HCT116 (cell line): ENCODE results near the gene SLAMF1. TPM values are rescaled to one million over a fixed set of nuclear protein-coding genes. Genes with fewer than 3 reads are reported as not detected.

Source experiments
- ATAC-seq: fragments of 200-7000 bp; cut with Tn5 transposase; 2 replicates; pipeline ENCODE4 v1.9.1; 2020; ENCODE audit warnings: mild to moderate bottlenecking, moderate library complexity
- BruUV-seq: library from RNA; stranded (reverse); fragments of 400-500 nt; replicated peaks from 2 replicates; lab custom pipeline; 2021; lab: Mats Ljungman, UMichigan
- CTCF ChIA-PET: fragments of 300-600 bp; sonication (Branson Sonifier 250); formaldehyde crosslinking; loops from one replicate; lab custom pipeline; 2021; ENCODE audit warnings: antibody characterized with exemption; lab: Charles Lee
- POLR2A ChIA-PET: fragments of 300-600, 350-600 bp; sonication (Branson Sonifier 250); formaldehyde crosslinking; loops from one replicate; lab custom pipeline; 2021; ENCODE audit warnings: antibody characterized with exemption; lab: Charles Lee
- RAD21 ChIA-PET, 2 experiments: fragments of 300-600 bp; sonication (Branson Sonifier 250); formaldehyde crosslinking; loops; one replicate each; lab custom pipeline; 2023; ENCODE audit warnings: low total read pairs in 2 of 2; ENCODE audit not compliant: uncharacterized antibody in 2 of 2, unreplicated experiment in 2 of 2, low non-redundant PET in 1 of 2; lab: Charles Lee
- DNase-seq: peaks from one replicate; pipeline ENCODE4 v3.0.0-alpha.2; 2010; ENCODE audit warnings: low read depth, low spot score
- H2AFZ ChIP-seq: fragments of 200-600 bp; shearing (Covaris generic), sonication (generic); 2 replicates; pipeline ENCODE4 v1.6.1; 2017; ENCODE audit warnings: low read depth, mixed run types, mixed read lengths, antibody characterized with exemption, low read length; ENCODE audit not compliant: poor library complexity, severe bottlenecking
- H3K27ac ChIP-seq: 2 replicates; pipeline ENCODE4 v1.5.1; 2012; ENCODE audit warnings: low read depth, low read length
- H3K27me3 ChIP-seq: fragments of 200-600 bp; sonication (generic); 2 replicates; pipeline ENCODE4 v1.6.1; 2016; ENCODE audit warnings: mixed run types, low read length, mixed read lengths; ENCODE audit not compliant: insufficient read depth
- H3K36me3 ChIP-seq, 2 experiments: fragments of 200-500 bp in 1 of 2; fragments of 200-600 bp in 1 of 2; sonication (Bioruptor generic) in 1 of 2; sonication (generic) in 1 of 2; 2 replicates each; pipeline versions ENCODE4 v1.5.1 to v1.6.1; 2014 to 2016; ENCODE audit warnings: low read length in 2 of 2, inconsistent platforms in 1 of 2, mixed read lengths in 1 of 2, mixed run types in 1 of 2; ENCODE audit not compliant: insufficient read depth in 2 of 2, control insufficient read depth in 1 of 2
- H3K4me1 ChIP-seq, 2 experiments: fragments of 200-600 bp in 1 of 2; sonication (generic) in 1 of 2; 2 replicates each; pipeline versions ENCODE4 v1.5.1 to v1.6.1; 2012 to 2017; ENCODE audit warnings: low read length in 2 of 2, inconsistent platforms in 1 of 2, mild to moderate bottlenecking in 1 of 2, mixed read lengths in 1 of 2, mixed run types in 1 of 2, moderate library complexity in 1 of 2; ENCODE audit not compliant: insufficient read depth in 2 of 2, control insufficient read depth in 1 of 2
- H3K4me2 ChIP-seq: fragments of 200-600 bp; sonication (generic); 2 replicates; pipeline ENCODE4 v1.6.1; 2017; ENCODE audit warnings: mixed run types, low read length, mixed read lengths
- H3K4me3 ChIP-seq, 2 experiments: fragments of 200-600 bp in 1 of 2; sonication (generic) in 1 of 2; replicated peaks in 1 of 2; 2 replicates each; pipeline ENCODE4 v1.5.1; 2011 to 2016; ENCODE audit warnings: low read length in 2 of 2, control low read depth in 1 of 2, low read depth in 1 of 2, mild to moderate bottlenecking in 1 of 2, mixed read lengths in 1 of 2, mixed run types in 1 of 2
- H3K79me2 ChIP-seq: fragments of 200-600 bp; sonication (generic); 2 replicates; pipeline ENCODE4 v1.6.1; 2017; ENCODE audit warnings: mild to moderate bottlenecking, mixed run types, low read length, moderate library complexity, mixed read lengths; ENCODE audit not compliant: insufficient read depth
- H3K9ac ChIP-seq: fragments of 200-600 bp; sonication (generic); 2 replicates; pipeline ENCODE4 v1.6.1; 2016; ENCODE audit warnings: low read length, mixed read lengths
- H3K9me2 ChIP-seq: fragments of 200-600 bp; sonication (generic), shearing (Covaris generic); 2 replicates; pipeline ENCODE4 v1.6.1; 2017; ENCODE audit warnings: mixed run types, mild to moderate bottlenecking, moderate library complexity; ENCODE audit not compliant: insufficient read depth
- H3K9me3 ChIP-seq, 2 experiments: fragments of 200-500 bp in 1 of 2; fragments of 200-600 bp in 1 of 2; sonication (Bioruptor generic) in 1 of 2; sonication (generic) in 1 of 2; 2 replicates each; pipeline ENCODE4 v1.6.1; 2014 to 2017; ENCODE audit warnings: low read length in 2 of 2, mixed read lengths in 2 of 2, inconsistent platforms in 1 of 2, low read depth in 1 of 2, mild to moderate bottlenecking in 1 of 2, mixed run types in 1 of 2, moderate library complexity in 1 of 2; ENCODE audit not compliant: control insufficient read depth in 1 of 2, insufficient read depth in 1 of 2
- H4K20me1 ChIP-seq: fragments of 200-600 bp; sonication (generic), shearing (Covaris generic); 2 replicates; pipeline ENCODE4 v1.6.1; 2017; ENCODE audit warnings: mixed run types, mild to moderate bottlenecking, moderate library complexity; ENCODE audit not compliant: insufficient read depth
- CBX3 ChIP-seq: IDR thresholded peaks from 2 replicates; pipeline ENCODE4 v1.6.1; 2012; ENCODE audit warnings: low read depth
- CEBPB ChIP-seq: IDR thresholded peaks from 2 replicates; pipeline ENCODE4 v1.6.1; 2012; ENCODE audit warnings: low read depth
- EGR1 ChIP-seq: IDR thresholded peaks from 2 replicates; pipeline ENCODE4 v1.6.1; 2012; ENCODE audit warnings: low read depth
- ELF1 ChIP-seq: IDR thresholded peaks from 2 replicates; pipeline ENCODE4 v1.6.1; 2012; ENCODE audit warnings: low read depth, borderline replicate concordance
- EZH2 ChIP-seq: fragments of 200-600 bp; sonication (generic); IDR thresholded peaks from 2 replicates; pipeline ENCODE4 v1.6.1; 2017; ENCODE audit warnings: antibody characterized with exemption, mixed run types
- EZH2phosphoT487 ChIP-seq: fragments of 200-600 bp; IDR thresholded peaks from 2 replicates; pipeline ENCODE4 v1.6.1; 2018; ENCODE audit warnings: antibody characterized with exemption, borderline replicate concordance
- FOSL1 ChIP-seq: IDR thresholded peaks from 2 replicates; pipeline ENCODE4 v1.6.1; 2012; ENCODE audit warnings: low read depth
- JUND ChIP-seq: IDR thresholded peaks from 2 replicates; pipeline ENCODE4 v1.6.1; 2012
- POLR2A ChIP-seq: IDR thresholded peaks from 2 replicates; pipeline ENCODE4 v1.7.0; 2011; ENCODE audit warnings: borderline replicate concordance; ENCODE audit not compliant: insufficient read depth, insufficient read length; ENCODE audit errors: extremely low read depth
- POLR2AphosphoS5 ChIP-seq: IDR thresholded peaks from 2 replicates; pipeline ENCODE4 v1.6.1; 2011; ENCODE audit warnings: mild to moderate bottlenecking, low read depth, low read length, moderate library complexity
- RAD21 ChIP-seq: IDR thresholded peaks from 2 replicates; pipeline ENCODE4 v1.6.1; 2012; ENCODE audit warnings: low read depth, mild to moderate bottlenecking
- SIN3A ChIP-seq: IDR thresholded peaks from 2 replicates; pipeline ENCODE4 v1.6.1; 2012; ENCODE audit warnings: low read depth
- SP1 ChIP-seq: IDR thresholded peaks from 2 replicates; pipeline ENCODE4 v1.6.1; 2012; ENCODE audit warnings: low read depth
- TCF7L2 ChIP-seq: IDR thresholded peaks from 2 replicates; pipeline ENCODE4 v1.7.0; 2011; ENCODE audit warnings: borderline replicate concordance, inconsistent platforms; ENCODE audit not compliant: insufficient read depth, insufficient read length; ENCODE audit errors: extremely low read depth
- YY1 ChIP-seq: IDR thresholded peaks from 2 replicates; pipeline ENCODE4 v1.6.1; 2011; ENCODE audit warnings: low read length, low read depth, moderate library complexity, mild to moderate bottlenecking; ENCODE audit not compliant: insufficient replicate concordance; ENCODE audit errors: extremely low read depth
- ZFX ChIP-seq: fragments of 450-650 bp; IDR thresholded peaks from 2 replicates; pipeline ENCODE4 v1.6.1; 2017
- intact Hi-C: fragments of 100-400 bp; cut with micrococcal nuclease; formaldehyde crosslinking; loops from 2 replicates; pipeline ENCODE4 v1.10.0; 2022
- total RNA-seq: library from RNA; stranded (reverse); gene quantifications from one replicate; pipeline ENCODE4 v1.2.1, GENCODE V29; 2021; ENCODE audit not compliant: unreplicated experiment
- TF ChIP-seq, protein P1 (sequence below): IDR thresholded peaks from 2 replicates; pipeline ENCODE4 v1.6.1; 2012
- TF ChIP-seq, protein P2 (sequence below), 3 experiments: fragments of 200-600 bp in 1 of 3; sonication (generic) in 1 of 3; IDR thresholded peaks in 2 of 3; conservative IDR thresholded peaks in 1 of 3; 2 replicates each; pipeline ENCODE4 v1.5.1; 2012 to 2017; ENCODE audit warnings: low read depth in 2 of 3, low read length in 2 of 3, antibody characterized with exemption in 1 of 3, borderline replicate concordance in 1 of 3, control low read depth in 1 of 3, mild to moderate bottlenecking in 1 of 3, mixed read lengths in 1 of 3, mixed run types in 1 of 3, moderate library complexity in 1 of 3; ENCODE audit not compliant: insufficient read depth in 1 of 3
- TF ChIP-seq, protein P3 (sequence below): IDR thresholded peaks from 2 replicates; pipeline ENCODE4 v1.6.1; 2011; ENCODE audit warnings: mild to moderate bottlenecking, low read length, moderate library complexity; ENCODE audit not compliant: insufficient replicate concordance; ENCODE audit errors: extremely low read depth
- TF ChIP-seq, protein P4 (sequence below): IDR thresholded peaks from 2 replicates; pipeline ENCODE4 v1.6.1; 2012

SLAMF1 gene
- total RNA-seq, 1 experiment from 2014 or later, result 0.30 TPM

DNA sequence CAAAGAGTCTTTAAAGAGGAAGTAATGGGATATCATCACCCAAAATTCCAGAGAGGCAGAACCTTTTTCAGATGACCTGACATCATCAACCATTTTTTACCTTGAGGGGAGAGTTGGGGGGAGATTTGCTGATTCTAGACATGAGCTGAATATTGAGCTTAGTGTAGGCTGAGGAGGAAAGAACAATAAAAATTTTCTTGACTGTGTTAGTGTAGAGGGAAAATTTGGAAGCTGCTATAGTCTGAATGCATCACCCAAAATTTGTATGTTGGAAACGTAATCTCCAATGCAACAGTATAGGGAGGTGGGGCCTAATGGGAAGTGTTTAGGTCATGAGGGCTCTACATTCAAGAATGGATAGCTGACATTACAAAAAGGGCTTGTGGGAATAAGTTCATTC is 49.8 kb downstream of the SLAMF1 start:
- Histone ChIP-seq H3K27ac (no peak overlapping the region), H3K9me3 (0 out of 4 replicates have a peak, but pooled peaks cover 0 to 5% of the 10 kb centered on the region in 2 experiments), H3K79me2 (no peaks in the 10 kb centered on the region), H2AFZ (no peak overlapping the region)
- ATAC-seq, result no peak
- TF ChIP-seq FOSL1, result no peak
- no peak for TF ChIP-seq SP1
- TF ChIP-seq CBX3, result no peak
- TF ChIP-seq CEBPB, result no peak
- no peak for TF ChIP-seq EGR1
- TF ChIP-seq RAD21, result no peak
- no peak for TF ChIP-seq ZFX
- TF ChIP-seq, protein P1, sequence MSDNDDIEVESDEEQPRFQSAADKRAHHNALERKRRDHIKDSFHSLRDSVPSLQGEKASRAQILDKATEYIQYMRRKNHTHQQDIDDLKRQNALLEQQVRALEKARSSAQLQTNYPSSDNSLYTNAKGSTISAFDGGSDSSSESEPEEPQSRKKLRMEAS, result no peak
- TF ChIP-seq, protein P2, sequence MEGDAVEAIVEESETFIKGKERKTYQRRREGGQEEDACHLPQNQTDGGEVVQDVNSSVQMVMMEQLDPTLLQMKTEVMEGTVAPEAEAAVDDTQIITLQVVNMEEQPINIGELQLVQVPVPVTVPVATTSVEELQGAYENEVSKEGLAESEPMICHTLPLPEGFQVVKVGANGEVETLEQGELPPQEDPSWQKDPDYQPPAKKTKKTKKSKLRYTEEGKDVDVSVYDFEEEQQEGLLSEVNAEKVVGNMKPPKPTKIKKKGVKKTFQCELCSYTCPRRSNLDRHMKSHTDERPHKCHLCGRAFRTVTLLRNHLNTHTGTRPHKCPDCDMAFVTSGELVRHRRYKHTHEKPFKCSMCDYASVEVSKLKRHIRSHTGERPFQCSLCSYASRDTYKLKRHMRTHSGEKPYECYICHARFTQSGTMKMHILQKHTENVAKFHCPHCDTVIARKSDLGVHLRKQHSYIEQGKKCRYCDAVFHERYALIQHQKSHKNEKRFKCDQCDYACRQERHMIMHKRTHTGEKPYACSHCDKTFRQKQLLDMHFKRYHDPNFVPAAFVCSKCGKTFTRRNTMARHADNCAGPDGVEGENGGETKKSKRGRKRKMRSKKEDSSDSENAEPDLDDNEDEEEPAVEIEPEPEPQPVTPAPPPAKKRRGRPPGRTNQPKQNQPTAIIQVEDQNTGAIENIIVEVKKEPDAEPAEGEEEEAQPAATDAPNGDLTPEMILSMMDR (IDR thresholded peaks at IDR 0.05 in 2 of 3, conservative IDR thresholded peaks at IDR 0.05 in 1 of 3; ENCODE audit: borderline replicate concordance in 1 of 3, insufficient read depth in 1 of 3, low read depth in 2 of 3, low read length in 2 of 3), result no peak
- no peak for TF ChIP-seq EZH2phosphoT487
- TF ChIP-seq ELF1, result no peak
- TF ChIP-seq JUND, result no peak
- no peak for TF ChIP-seq TCF7L2
- no peak for TF ChIP-seq POLR2A
- TF ChIP-seq EZH2, result no peak
- TF ChIP-seq SIN3A, result no peak
- TF ChIP-seq YY1, result no peak
- no peak for TF ChIP-seq POLR2AphosphoS5
- TF ChIP-seq, protein P3, sequence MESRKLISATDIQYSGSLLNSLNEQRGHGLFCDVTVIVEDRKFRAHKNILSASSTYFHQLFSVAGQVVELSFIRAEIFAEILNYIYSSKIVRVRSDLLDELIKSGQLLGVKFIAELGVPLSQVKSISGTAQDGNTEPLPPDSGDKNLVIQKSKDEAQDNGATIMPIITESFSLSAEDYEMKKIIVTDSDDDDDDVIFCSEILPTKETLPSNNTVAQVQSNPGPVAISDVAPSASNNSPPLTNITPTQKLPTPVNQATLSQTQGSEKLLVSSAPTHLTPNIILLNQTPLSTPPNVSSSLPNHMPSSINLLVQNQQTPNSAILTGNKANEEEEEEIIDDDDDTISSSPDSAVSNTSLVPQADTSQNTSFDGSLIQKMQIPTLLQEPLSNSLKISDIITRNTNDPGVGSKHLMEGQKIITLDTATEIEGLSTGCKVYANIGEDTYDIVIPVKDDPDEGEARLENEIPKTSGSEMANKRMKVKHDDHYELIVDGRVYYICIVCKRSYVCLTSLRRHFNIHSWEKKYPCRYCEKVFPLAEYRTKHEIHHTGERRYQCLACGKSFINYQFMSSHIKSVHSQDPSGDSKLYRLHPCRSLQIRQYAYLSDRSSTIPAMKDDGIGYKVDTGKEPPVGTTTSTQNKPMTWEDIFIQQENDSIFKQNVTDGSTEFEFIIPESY, result no peak
- TF ChIP-seq, protein P4, sequence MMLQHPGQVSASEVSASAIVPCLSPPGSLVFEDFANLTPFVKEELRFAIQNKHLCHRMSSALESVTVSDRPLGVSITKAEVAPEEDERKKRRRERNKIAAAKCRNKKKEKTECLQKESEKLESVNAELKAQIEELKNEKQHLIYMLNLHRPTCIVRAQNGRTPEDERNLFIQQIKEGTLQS, result no peak
- TF ChIP-seq, all 23 proteins: peak for 0
- no TSS peak for BruUV-seq
- no peaks in the 10 kb centered on the region for H4K20me1 ChIP-seq
- ChIA-PET RAD21 (no interaction called here), CTCF (no interaction called here), POLR2A (no interaction called here)
- no peaks in the 10 kb centered on the region for H3K9me2 ChIP-seq
- H3K4me1 ChIP-seq, result no peaks in the 10 kb centered on the region
- no peaks in the 10 kb centered on the region for H3K27me3 ChIP-seq
- no peak overlapping the region for H3K9ac ChIP-seq
- H3K36me3 ChIP-seq, result no peaks in the 10 kb centered on the region
- intact Hi-C loops, result no loop called here
- no peak overlapping the region for H3K4me3 ChIP-seq
- no peak overlapping the region for H3K4me2 ChIP-seq
- no peak for DNase-seq
